H9 (cell line): ENCODE measurements around the gene UBL4A. TPM values are rescaled to one million over a fixed set of nuclear protein-coding genes. Genes with fewer than 3 reads are reported as not detected.

ENCODE experiments used
- DNase-seq: peaks from one replicate; pipeline ENCODE4 v3.0.0-alpha.2; 2017
- H2AFZ ChIP-seq: one replicate; pipeline ENCODE4 v1.6.1; 2013; ENCODE audit warnings: mild to moderate bottlenecking, low read length, control low read depth, moderate library complexity
- H2AK5ac ChIP-seq: 2 replicates; pipeline ENCODE4 v1.6.1; 2013; ENCODE audit warnings: low read length, control low read depth, mixed read lengths; ENCODE audit not compliant: insufficient read length
- H2BK120ac ChIP-seq: one replicate; pipeline ENCODE4 v1.6.1; 2013; ENCODE audit warnings: low read depth, mild to moderate bottlenecking, low read length, control low read depth, inconsistent platforms; ENCODE audit not compliant: poor library complexity, severe bottlenecking
- H2BK12ac ChIP-seq: 2 replicates; pipeline ENCODE4 v1.6.1; 2013; ENCODE audit warnings: low read length, control low read depth, mixed read lengths, low read depth; ENCODE audit not compliant: insufficient read length
- H2BK15ac ChIP-seq: 2 replicates; pipeline ENCODE4 v1.6.1; 2013; ENCODE audit warnings: low read depth, low read length, control low read depth
- H2BK20ac ChIP-seq: one replicate; pipeline ENCODE4 v1.6.1; 2013; ENCODE audit warnings: low read depth, mild to moderate bottlenecking, low read length, control low read depth, inconsistent platforms; ENCODE audit not compliant: poor library complexity, severe bottlenecking
- H2BK5ac ChIP-seq: 2 replicates; pipeline ENCODE4 v1.6.1; 2013; ENCODE audit warnings: low read length, control low read depth, mixed read lengths; ENCODE audit not compliant: insufficient read length
- H3K14ac ChIP-seq: 2 replicates; pipeline ENCODE4 v1.6.1; 2013; ENCODE audit warnings: low read length, control low read depth; ENCODE audit not compliant: insufficient read depth
- H3K18ac ChIP-seq: 2 replicates; pipeline ENCODE4 v1.6.1; 2013; ENCODE audit warnings: low read depth, mild to moderate bottlenecking, mixed read lengths, low read length, control low read depth; ENCODE audit not compliant: insufficient read length
- H3K23ac ChIP-seq: 2 replicates; pipeline ENCODE4 v1.6.1; 2013; ENCODE audit warnings: low read length, control low read depth, mixed read lengths, low read depth; ENCODE audit not compliant: insufficient read length
- H3K23me2 ChIP-seq: 2 replicates; pipeline ENCODE4 v1.6.1; 2013; ENCODE audit warnings: low read depth, mild to moderate bottlenecking, mixed read lengths, low read length, control low read depth; ENCODE audit not compliant: insufficient read length, poor library complexity, severe bottlenecking
- H3K27ac ChIP-seq: 2 replicates; pipeline ENCODE4 v1.5.1; 2013; ENCODE audit warnings: low read length, control low read depth, mixed read lengths, low read depth; ENCODE audit not compliant: insufficient read length
- H3K27me3 ChIP-seq: 2 replicates; pipeline ENCODE4 v1.6.1; 2013; ENCODE audit warnings: low read length, control low read depth, inconsistent platforms; ENCODE audit not compliant: insufficient read depth
- H3K4ac ChIP-seq: 2 replicates; pipeline ENCODE4 v1.6.1; 2013; ENCODE audit warnings: low read depth, mild to moderate bottlenecking, control low read depth, inconsistent platforms, low read length, moderate library complexity
- H3K4me1 ChIP-seq: 2 replicates; pipeline ENCODE4 v1.6.1; 2013; ENCODE audit warnings: low read length, control low read depth, inconsistent platforms; ENCODE audit not compliant: insufficient read depth
- H3K4me2 ChIP-seq: 2 replicates; pipeline ENCODE4 v1.6.1; 2013; ENCODE audit warnings: low read length, control low read depth, mixed read lengths; ENCODE audit not compliant: insufficient read length, insufficient read depth
- H3K56ac ChIP-seq: 2 replicates; pipeline ENCODE4 v1.6.1; 2013; ENCODE audit warnings: low read depth, mild to moderate bottlenecking, mixed read lengths, low read length, control low read depth; ENCODE audit not compliant: insufficient read length
- H3K79me1 ChIP-seq: 2 replicates; pipeline ENCODE4 v1.6.1; 2013; ENCODE audit warnings: low read depth, mild to moderate bottlenecking, moderate library complexity, low read length, control low read depth, inconsistent platforms; ENCODE audit not compliant: insufficient read depth, poor library complexity, severe bottlenecking
- H3K79me2 ChIP-seq: 2 replicates; pipeline ENCODE4 v1.6.1; 2013; ENCODE audit warnings: low read length, control low read depth, inconsistent platforms; ENCODE audit not compliant: insufficient read depth
- H3K9ac ChIP-seq: 2 replicates; pipeline ENCODE4 v1.6.1; 2013; ENCODE audit warnings: low read length, control low read depth, mixed read lengths; ENCODE audit not compliant: insufficient read length; ENCODE audit errors: extremely low read depth
- H3K9me3 ChIP-seq: one replicate; pipeline ENCODE4 v1.6.1; 2013; ENCODE audit warnings: low read depth, low read length, inconsistent platforms; ENCODE audit not compliant: control insufficient read depth
- H3T11ph ChIP-seq: one replicate; pipeline ENCODE4 v1.6.1; 2013; ENCODE audit warnings: mild to moderate bottlenecking, low read length, control low read depth, inconsistent platforms
- H4K20me1 ChIP-seq: one replicate; pipeline ENCODE4 v1.6.1; 2013; ENCODE audit not compliant: control insufficient read depth, insufficient read length, insufficient read depth
- H4K5ac ChIP-seq: 2 replicates; pipeline ENCODE4 v1.6.1; 2013; ENCODE audit warnings: low read depth, mild to moderate bottlenecking, mixed read lengths, low read length, control low read depth; ENCODE audit not compliant: insufficient read length
- H4K8ac ChIP-seq: replicated peaks from 2 replicates; pipeline ENCODE4 v1.6.1; 2013; ENCODE audit warnings: low read length, control low read depth, mixed read lengths, low read depth; ENCODE audit not compliant: insufficient read length
- H4K91ac ChIP-seq: 2 replicates; pipeline ENCODE4 v1.6.1; 2013; ENCODE audit warnings: low read depth, mild to moderate bottlenecking, moderate library complexity, mixed read lengths, low read length, control low read depth; ENCODE audit not compliant: insufficient read length
- H3K27ac Mint-ChIP-seq, 3 experiments: 2 replicates in 2 of 3; 3 replicates in 1 of 3; pipeline ENCODE4 v1.8.0; 2020 to 2021; ENCODE audit warnings: mixed read lengths in 3 of 3, mild to moderate bottlenecking in 1 of 3, moderate library complexity in 1 of 3
- H3K27me3 Mint-ChIP-seq: 2 replicates; pipeline ENCODE4 v1.8.0; 2021; ENCODE audit warnings: low read depth, mild to moderate bottlenecking, moderate library complexity, mixed read lengths
- H3K36me3 Mint-ChIP-seq, 3 experiments: 2 replicates in 2 of 3; 3 replicates in 1 of 3; pipeline ENCODE4 v1.8.0; 2020 to 2021; ENCODE audit warnings: low read depth in 3 of 3, mixed read lengths in 3 of 3; ENCODE audit not compliant: insufficient read depth in 1 of 3
- H3K4me1 Mint-ChIP-seq, 2 experiments: 2 replicates each; pipeline ENCODE4 v1.8.0; 2020; ENCODE audit warnings: mixed read lengths in 2 of 2
- H3K4me3 Mint-ChIP-seq, 2 experiments: 2 replicates in 1 of 2; 3 replicates in 1 of 2; pipeline ENCODE4 v1.8.0; 2020 to 2021; ENCODE audit warnings: mild to moderate bottlenecking in 2 of 2, mixed read lengths in 2 of 2, moderate library complexity in 1 of 2
- H3K9me3 Mint-ChIP-seq, 2 experiments: 2 replicates in 1 of 2; 3 replicates in 1 of 2; pipeline ENCODE4 v1.8.0; 2020; ENCODE audit warnings: mild to moderate bottlenecking in 2 of 2, mixed read lengths in 2 of 2, moderate library complexity in 1 of 2
- CTCF ChIP-seq: fragments of 200-600 bp; sonication (generic); conservative IDR thresholded peaks from 3 replicates; pipeline ENCODE4 v1.8.0; 2021; ENCODE audit warnings: antibody characterized with exemption, mild to moderate bottlenecking
- WGBS: extraction: QIAGEN DNeasy Blood & Tissue Kit; methylation state at CpG from one replicate; pipeline ENCODE4 v1.1.7; 2013; ENCODE audit warnings: missing lambda C conversion rate, low lambda C conversion rate, mixed read lengths; ENCODE audit not compliant: insufficient read length; ENCODE audit errors: extremely low coverage; 5-methylcytosine and 5-hydroxymethylcytosine counted together
- total RNA-seq: library from RNA; stranded (reverse); gene quantifications from 2 replicates; pipeline ENCODE4 v1.2.1, GENCODE V29; 2021

Gene UBL4A
- total RNA-seq, 1 experiment from 2014 or later: 30.9 TPM

GRCh38 chrX:154463611-154464220, 22.7 kb downstream of the UBL4A start:
- Histone ChIP-seq H2BK120ac (no peak overlapping the region), H3K14ac (no peak overlapping the region), H3K56ac (no peak overlapping the region), H2BK15ac (no peak overlapping the region), H3K23me2 (peaks cover 4% of the 10 kb centered on the region), H2BK12ac (no peak overlapping the region), H2BK5ac (no peak overlapping the region), H4K5ac (no peak overlapping the region), H3K9ac (no peak overlapping the region), H3K23ac (no peak overlapping the region), H3K4me2 (no peak overlapping the region), H4K20me1 (no peaks in the 10 kb centered on the region), H2AFZ (no peak overlapping the region), H3K4ac (no peak overlapping the region), H4K91ac (no peak overlapping the region), H2BK20ac (no peak overlapping the region), H3K4me1 (no peaks in the 10 kb centered on the region), H3K79me1 (no peaks in the 10 kb centered on the region), H2AK5ac (no peak overlapping the region), H3T11ph (no peak overlapping the region), H3K18ac (no peak overlapping the region), H3K79me2 (no peaks in the 10 kb centered on the region), H3K27me3 (no peaks in the 10 kb centered on the region; the same call in 1 of the 2 replicates), H4K8ac (no peak overlapping the region), H3K27ac (no peak overlapping the region), H3K9me3 (peaks cover 24% of the 10 kb centered on the region)
- Mint-ChIP-seq H3K27me3 (no peaks in the 10 kb centered on the region; the same call in 1 of the 2 replicates), H3K36me3 (peaks cover 17 to 45% (median 34%) of the 10 kb centered on the region in 3 experiments; a peak in 6 of 7 replicates), H3K4me1 (0 out of 4 replicates have a peak, but pooled peaks cover 0 to 4% of the 10 kb centered on the region in 2 experiments), H3K9me3 (peaks cover 51 to 85% of the 10 kb centered on the region in 2 experiments), H3K4me3 (no peak overlapping the region), H3K27ac (no peak overlapping the region)
- DNase-seq: no peak
- WGBS: no CpG with 5 or more reads among the region's 36 CpGs
- no peak for TF ChIP-seq CTCF
